GM21576 (cell line): ENCODE results near the gene SHMT2.
"Not testable (repeated sequence)": the region's sequence is repeated elsewhere in the genome, so short reads cannot be mapped to it uniquely, and the experiment has no call there.

Experiments
- ATAC-seq: cut with Tn5 transposase; IDR thresholded peaks from one replicate; pipeline ENCODE4 v1.9.1; 2021; ENCODE audit warnings: mild to moderate bottlenecking, moderate library complexity; ENCODE audit not compliant: unreplicated experiment

Gene SHMT2

GRCh38 chr12:57258977-57259970 is 29.8 kb downstream of the SHMT2 start:
- no peak for ATAC-seq

- ATAC-seq = no peak
Observed at GRCh38 chr12:57260366-57260765, 30.9 kb downstream of the SHMT2 start.

- no peak for ATAC-seq
Observed at GRCh38 chr12:57261428-57261865, 31.9 kb downstream of the SHMT2 start.

DNA sequence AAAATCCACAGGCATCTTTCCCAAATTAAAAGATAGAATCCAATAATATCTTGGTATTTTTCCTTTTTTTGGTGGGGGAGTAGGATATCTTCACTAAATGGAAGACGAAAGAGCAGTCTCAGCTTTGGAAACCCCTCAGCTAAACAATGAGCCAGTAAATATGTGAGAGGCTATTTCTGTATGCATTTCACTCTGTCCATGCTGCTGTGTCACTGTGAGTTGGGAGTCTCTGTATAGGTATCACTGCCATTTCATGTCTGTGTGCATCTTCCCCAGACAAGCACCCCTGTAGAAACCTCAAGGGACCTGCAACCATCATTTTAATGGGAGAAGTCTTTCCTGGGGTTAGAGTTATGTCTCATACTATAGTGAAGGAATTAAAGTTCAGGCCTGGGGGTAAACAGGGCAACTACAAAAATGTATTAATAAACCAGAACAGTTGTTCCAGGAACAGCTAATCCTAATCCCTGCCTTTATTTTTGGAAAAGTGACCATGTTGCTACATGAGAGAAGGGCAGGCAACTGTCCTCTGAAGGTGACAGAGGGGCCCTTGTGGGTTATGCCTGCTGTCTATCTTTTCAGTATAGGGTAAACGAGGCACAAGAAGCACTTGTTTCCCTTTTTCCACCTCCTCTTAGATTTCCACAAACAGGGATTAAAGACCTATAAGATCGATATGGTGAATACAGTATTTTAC is 32.8 kb downstream of the SHMT2 start:
- ATAC-seq = no peak

DNA sequence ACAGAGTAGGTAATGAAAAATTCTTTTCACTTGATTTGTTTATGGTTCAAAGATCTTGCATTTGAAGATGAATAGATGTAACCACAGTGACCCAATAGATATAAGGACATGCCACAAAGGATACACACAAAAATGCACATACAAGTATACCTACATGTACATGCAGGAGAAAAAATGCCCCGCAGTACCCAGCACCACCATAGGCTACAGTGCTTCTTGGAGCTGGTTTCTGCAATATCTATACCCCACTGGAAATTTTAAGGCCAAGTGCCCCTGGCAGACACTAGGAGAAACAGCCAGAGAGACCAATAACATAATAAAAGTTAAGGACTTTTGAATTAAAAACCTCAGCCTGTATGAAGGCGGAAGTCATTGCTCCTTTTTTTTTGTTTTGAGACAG is 33.6 kb downstream of the SHMT2 start:
- no peak for ATAC-seq

DNA sequence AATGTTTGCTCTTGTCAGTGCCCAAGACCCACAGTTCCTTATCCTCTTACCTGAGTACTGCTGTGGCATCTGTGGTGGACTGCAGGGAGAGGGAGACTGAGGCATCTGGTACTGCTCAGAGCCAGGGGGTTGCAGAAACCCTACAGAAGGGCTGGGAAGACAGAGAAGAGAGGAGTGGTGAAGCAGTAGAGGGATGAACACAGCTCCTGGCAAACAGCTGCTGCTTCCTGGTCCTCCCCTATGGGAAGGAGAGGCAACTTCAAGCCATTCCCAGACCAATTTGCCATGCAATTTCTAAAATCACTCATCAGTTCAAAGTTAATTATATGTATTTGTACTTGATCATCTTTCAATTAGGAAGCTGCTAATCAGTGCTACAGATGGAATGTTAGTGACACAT is 37.2 kb downstream of the SHMT2 start:
- ATAC-seq = no peak

GRCh38 chr12:57268264-57268663 is 38.8 kb downstream of the SHMT2 start:
- ATAC-seq = no peak

DNA sequence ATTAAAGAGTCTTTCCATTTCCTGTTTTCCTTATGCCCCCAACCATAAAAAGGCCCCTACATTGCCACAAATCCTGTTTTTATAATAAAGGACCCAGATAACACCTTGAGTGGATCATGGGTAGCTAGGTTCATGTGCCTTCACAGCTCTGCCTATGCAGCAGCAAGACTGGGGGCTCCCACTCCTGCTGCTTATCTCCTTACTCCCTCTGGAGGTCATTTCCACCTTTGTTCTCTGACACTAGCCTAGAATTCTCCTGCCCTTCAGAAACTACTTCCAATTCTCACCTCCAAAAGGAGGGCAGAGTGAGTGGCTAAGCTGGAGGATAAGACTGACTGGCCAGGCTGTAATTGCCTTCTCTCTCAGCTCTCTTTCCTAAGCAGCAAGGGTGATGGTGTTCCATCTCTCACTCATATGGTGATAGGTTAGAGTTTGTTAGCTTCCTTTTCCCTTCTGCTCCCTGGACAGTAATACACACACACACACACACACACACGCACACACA is 41.5 kb downstream of the SHMT2 start:
- ATAC-seq = no peak

GRCh38 chr12:57272337-57273151 is 43.0 kb downstream of the SHMT2 start:
- no peak for ATAC-seq

DNA sequence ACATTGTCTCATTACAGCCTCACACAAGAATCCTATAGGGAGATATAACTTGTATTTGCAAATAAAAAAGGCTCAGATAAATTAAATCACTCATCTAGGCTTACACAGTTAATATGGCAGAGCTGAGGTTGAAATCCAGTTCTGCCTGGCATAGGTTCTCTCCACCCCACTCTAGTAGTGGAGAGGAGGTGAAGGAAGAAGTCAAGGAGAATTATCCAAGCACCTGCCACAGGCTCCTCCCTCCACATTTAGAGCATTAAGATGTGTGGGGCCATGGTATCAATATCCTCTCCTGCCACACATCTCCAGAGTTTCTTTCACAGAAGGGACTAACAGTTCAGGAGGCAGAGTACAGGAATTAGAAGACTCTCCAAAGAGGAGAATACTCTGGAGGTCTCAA is 44.0 kb downstream of the SHMT2 start:
- ATAC-seq = no peak

- not testable (repeated sequence) for ATAC-seq
Observed at GRCh38 chr12:57276233-57276632, 46.7 kb downstream of the SHMT2 start.

- no peak for ATAC-seq
Observed at GRCh38 chr12:57276935-57277563, 47.5 kb downstream of the SHMT2 start.

GRCh38 chr12:57278465-57279381 is 49.2 kb downstream of the SHMT2 start:
- ATAC-seq = no peak

DNA sequence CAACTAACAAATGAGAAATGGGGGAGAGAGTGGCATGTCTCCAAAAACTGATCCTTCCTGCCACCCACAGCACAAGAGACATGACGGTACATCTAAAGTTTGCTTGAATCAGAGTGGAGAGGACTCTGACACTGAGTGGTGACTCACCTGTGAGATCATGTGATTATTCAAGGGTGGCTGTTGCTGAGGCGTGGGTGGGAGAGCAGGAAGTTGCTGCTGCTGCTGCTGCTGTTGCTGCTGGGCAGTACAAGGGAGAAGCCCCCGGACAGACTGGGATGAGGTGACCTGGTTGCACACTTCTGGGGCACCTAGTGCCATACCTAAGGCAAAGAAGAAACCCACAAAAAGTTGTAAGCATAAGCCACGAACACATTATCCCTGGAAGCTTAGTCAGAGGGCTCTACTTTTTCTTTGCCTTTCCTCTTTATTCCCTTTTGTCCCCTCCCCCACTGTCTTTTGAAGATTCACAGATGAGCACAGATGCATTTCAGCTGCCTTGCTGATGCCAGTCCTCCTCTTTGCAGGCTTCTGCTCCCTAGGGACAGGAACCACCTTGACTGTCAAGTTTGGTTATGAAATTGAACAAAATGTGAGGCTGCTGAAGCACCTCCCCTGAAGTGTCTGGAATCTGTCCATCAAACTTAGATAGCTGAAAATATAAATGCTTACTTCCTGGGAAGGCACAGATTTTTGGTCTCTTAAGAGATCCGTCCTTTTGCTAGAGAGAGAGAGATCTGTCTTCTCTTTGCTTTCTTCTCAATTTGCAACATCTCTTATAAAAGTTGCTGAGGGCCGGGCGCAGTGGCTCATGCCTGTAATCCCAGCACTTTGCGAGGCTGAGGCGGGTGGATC is 50.9 kb downstream of the SHMT2 start:
- peak; percentile 94 for ATAC-seq

DNA sequence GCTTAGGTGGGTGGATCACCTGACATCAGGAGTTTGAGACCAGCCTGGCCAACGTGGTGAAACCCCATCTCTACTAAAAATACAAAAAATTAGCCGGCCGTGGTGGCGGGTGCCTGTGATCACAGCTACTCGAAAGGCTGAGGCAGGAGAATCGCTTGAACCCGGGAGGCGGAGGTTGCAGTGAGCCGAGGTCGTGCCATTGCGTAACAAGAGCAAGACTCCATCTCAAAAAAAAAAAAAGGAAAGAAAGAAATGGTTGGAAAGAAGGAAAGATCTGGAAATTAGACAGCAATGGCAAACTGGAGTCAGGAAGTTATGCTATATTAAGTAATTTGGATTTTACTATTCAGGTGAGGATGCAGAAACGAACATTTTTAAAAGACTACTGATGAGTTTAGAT is 52.6 kb downstream of the SHMT2 start:
- not testable (repeated sequence) for ATAC-seq
